HFF-Myc (cell line): Measurements from ENCODE around the gene SALL3.

ENCODE experiments used
- DNase-seq: peaks from one replicate; pipeline ENCODE4 v3.0.0-alpha.2; 2011; ENCODE audit warnings: low read depth; ENCODE audit errors: extremely low read depth
- H3K4me3 ChIP-seq: replicated peaks from 2 replicates; pipeline ENCODE4 v1.5.1; 2011; ENCODE audit warnings: low read depth, mild to moderate bottlenecking, control low read depth, low read length
- TF ChIP-seq, protein P1 (sequence below): IDR thresholded peaks from 2 replicates; pipeline ENCODE4 v1.5.1; 2012; ENCODE audit warnings: mild to moderate bottlenecking, low read depth, low read length, control low read depth; ENCODE audit errors: missing control alignments

Gene SALL3

DNA sequence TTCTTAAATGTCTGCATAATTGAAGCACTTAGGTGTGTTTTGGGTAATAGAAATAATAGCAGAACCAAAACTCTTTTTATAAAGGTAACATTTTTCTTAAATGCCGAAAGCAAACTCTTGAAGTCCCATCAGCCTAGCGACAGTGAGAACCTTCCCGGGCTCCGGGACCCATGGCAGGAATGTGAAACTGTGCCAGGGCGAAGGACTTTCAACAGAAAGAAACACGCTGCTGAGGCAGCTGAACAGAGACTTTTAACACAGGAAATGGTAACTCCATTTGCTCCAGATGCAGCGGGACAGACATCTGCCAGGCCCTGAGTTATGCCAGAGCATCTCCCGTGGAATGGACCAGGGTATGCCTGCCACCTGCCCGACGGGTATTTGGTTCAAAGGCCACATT, 34.3 kb downstream of the SALL3 start:
- DNase-seq = no peak
- H3K4me3 ChIP-seq = no peak overlapping the region
- TF ChIP-seq, protein P1, sequence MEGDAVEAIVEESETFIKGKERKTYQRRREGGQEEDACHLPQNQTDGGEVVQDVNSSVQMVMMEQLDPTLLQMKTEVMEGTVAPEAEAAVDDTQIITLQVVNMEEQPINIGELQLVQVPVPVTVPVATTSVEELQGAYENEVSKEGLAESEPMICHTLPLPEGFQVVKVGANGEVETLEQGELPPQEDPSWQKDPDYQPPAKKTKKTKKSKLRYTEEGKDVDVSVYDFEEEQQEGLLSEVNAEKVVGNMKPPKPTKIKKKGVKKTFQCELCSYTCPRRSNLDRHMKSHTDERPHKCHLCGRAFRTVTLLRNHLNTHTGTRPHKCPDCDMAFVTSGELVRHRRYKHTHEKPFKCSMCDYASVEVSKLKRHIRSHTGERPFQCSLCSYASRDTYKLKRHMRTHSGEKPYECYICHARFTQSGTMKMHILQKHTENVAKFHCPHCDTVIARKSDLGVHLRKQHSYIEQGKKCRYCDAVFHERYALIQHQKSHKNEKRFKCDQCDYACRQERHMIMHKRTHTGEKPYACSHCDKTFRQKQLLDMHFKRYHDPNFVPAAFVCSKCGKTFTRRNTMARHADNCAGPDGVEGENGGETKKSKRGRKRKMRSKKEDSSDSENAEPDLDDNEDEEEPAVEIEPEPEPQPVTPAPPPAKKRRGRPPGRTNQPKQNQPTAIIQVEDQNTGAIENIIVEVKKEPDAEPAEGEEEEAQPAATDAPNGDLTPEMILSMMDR = no peak

DNA sequence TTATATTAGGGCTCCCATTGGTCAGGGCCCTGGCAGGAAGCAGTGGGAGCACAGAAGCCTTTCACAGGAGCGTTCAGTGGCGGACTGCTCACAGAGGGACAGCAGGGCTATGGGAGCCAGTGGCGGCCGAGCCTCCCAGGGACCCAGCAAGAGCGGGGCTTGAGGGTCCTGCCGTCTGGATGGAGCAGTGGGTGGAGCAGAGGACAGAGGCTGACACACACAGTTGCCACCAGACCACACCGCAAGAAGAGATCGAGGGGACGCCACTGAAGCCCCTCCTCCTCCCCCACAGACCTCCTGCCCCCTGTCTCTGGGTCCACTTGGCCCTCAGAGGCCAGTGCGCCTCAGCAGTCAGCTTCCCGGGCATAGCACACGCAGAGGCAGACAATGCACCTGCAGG, 39.3 kb downstream of the SALL3 start:
- no peak for DNase-seq
- TF ChIP-seq, protein P1 = no peak
- no peak overlapping the region for H3K4me3 ChIP-seq

DNA sequence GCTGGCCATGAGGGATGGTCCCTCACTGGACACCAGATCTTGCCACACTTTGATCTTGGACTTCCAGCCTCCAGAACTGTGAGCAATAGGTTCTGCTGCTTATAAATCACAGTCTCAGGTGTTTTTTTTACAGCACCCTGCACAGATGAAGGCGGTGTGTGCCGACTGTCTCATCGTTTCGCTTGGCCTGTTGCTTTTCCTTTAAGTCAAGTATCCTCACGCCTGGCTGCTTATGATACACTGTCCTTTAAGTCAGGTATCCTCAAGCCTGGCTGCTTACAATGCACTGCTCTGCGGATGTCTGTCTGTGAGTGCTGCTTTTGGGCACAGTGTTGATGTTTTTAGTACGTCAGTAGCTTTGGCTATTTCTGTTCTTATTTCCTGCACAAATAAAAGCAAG, 40.3 kb downstream of the SALL3 start:
- TF ChIP-seq, protein P1 = no peak
- no peak for DNase-seq
- no peak overlapping the region for H3K4me3 ChIP-seq

DNA sequence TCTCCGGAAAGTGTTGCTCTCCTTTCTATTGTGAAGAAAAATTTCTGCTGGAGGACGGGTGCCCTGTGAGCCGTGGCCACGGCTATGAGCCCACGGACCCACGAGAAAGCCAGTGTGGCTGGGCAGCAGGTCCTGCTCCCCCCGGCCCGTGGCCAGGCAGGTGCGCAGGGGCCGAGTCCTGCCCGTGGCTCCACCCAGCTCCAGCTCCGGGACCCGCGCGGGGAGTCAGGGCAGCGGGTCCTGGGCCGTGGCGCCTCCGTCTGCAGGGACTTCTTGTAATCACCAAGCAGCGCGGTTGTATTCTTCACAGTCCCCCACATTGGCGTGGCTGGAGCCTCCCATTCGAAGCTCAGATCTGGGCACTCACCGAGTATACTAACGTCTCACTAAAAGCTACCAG, 43.0 kb downstream of the SALL3 start:
- DNase-seq = no peak
- H3K4me3 ChIP-seq = no peak overlapping the region
- TF ChIP-seq, protein P1 = no peak

DNA sequence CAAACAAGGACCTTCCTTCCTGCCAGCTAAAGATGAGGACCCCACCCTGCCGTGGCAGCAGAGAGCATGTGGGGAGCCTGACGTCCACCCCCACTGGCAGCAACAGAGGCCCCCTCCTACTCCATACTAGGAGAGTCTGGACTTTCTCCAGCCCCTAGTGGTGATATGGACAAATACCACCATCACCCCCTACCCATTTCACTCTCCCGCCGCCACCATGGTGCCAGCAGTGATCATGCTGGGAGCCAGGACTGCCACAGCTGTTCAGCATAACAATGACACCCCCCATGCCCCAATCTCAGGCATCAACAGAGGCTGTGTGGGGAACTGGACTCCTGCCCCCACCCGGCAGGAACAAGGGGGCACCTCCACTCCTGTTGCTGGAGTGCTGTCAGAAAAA, 46.9 kb downstream of the SALL3 start:
- no peak overlapping the region for H3K4me3 ChIP-seq
- TF ChIP-seq, protein P1 = no peak
- no peak for DNase-seq

DNA sequence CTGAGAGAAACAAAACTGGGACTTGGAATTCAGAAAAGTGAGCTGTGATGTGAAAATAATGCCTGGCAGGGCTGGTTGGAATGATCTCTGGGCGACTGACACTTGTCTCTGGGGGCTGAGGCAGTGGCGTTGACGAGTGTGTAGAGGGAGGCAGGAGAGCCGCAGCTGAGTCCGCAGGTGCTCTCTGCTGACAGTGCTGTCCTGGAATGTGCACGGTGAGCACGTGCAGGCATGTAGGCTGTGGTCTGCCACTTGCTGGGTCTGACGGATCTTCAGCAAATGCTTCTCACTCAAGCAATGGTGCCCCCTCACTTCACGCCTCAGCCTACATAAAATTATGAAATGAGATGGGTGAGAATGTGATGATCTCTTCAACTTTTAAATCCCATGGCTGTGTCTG, 51.1 kb downstream of the SALL3 start:
- no peak for DNase-seq
- TF ChIP-seq, protein P1 = no peak
- no peak overlapping the region for H3K4me3 ChIP-seq

DNA sequence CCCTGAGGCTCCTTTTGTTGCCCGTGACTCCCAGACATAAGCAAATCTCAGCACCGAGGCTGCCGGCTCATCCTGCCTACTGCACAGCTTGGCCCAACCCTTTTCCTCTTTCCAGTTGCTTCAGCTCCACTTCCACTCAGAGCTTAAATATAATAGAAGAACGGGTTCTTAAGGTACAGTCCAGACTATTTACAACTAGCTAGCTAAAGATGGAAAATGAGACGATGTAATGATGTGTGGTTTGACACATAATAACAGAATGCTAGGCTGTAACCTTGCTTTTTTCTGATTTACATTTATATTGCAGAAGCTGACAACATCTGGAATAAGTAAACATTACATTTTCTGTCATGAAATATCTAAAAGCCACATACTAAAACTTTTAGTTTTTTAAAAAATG, 62.7 kb downstream of the SALL3 start:
- no peak for DNase-seq
- TF ChIP-seq, protein P1 = no peak
- no peak overlapping the region for H3K4me3 ChIP-seq
